Measurements from ENCODE around the gene ADAMTS2.

DNA sequence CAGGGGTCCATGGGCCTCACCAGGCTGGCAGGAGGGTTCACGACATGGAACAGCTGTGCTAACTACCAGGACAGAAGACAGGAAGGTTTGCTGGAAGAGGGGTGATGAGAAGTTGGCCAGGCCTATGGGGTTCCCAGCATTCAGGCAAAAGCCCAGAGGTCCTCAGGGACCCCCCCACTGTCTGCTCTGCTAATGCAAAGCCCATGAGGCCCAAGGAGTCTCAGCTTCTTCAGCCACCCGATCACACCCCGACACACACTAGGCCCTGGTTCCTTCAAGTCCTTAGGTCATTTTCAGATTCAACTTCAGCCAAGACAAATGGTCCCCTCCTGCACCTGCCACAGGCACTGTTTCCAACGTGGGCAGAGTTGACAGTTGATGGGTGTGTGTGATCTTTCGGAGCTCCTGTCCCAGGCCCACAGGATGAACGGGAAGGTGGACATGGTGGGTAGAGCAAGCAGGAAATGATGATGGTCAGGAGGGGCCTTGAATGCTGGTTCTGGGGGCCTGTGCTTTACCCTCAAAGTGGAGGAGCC is 20.4 kb downstream of the ADAMTS2 start:
- TF ChIP-seq, protein P1, sequence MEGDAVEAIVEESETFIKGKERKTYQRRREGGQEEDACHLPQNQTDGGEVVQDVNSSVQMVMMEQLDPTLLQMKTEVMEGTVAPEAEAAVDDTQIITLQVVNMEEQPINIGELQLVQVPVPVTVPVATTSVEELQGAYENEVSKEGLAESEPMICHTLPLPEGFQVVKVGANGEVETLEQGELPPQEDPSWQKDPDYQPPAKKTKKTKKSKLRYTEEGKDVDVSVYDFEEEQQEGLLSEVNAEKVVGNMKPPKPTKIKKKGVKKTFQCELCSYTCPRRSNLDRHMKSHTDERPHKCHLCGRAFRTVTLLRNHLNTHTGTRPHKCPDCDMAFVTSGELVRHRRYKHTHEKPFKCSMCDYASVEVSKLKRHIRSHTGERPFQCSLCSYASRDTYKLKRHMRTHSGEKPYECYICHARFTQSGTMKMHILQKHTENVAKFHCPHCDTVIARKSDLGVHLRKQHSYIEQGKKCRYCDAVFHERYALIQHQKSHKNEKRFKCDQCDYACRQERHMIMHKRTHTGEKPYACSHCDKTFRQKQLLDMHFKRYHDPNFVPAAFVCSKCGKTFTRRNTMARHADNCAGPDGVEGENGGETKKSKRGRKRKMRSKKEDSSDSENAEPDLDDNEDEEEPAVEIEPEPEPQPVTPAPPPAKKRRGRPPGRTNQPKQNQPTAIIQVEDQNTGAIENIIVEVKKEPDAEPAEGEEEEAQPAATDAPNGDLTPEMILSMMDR (IDR thresholded peaks at IDR 0.05) = no peak
- TF ChIP-seq POLR2A (IDR thresholded peaks at IDR 0.05) = no peak
